ENCODE results near the gene CTNS. TPM values are rescaled to one million over a fixed set of nuclear protein-coding genes. Genes with fewer than 3 reads are reported as not detected.

The CTNS gene
- total RNA-seq, 2 donors from 2014 or later, result 6.6 to 23.3 TPM

GRCh38 chr17:3593384-3593783, 43.2 kb upstream of the CTNS start:
- DNase-seq (ENCODE audit: low spot score) (no peak), ATAC-seq (ENCODE audit: insufficient number of reproducible peaks, low FRiP score, low read depth) (no peak)
- Histone ChIP-seq H3K4me1 (ENCODE audit: control insufficient read depth in 1 of 2, low read depth in 2 of 2) (no peaks in the 10 kb centered on the region), H3K36me3 (peaks cover 10% of the 10 kb centered on the region), H3K4me3 (no peak overlapping the region), H3K27ac (no peak overlapping the region), H3K27me3 (replicated peaks; ENCODE audit: insufficient read depth) (no peaks in the 10 kb centered on the region), H3K9me3 (no peaks in the 10 kb centered on the region)
- TF ChIP-seq CTCF (IDR thresholded peaks at IDR 0.05), result no peak

GRCh38 chr17:3594051-3594800, 42.3 kb upstream of the CTNS start:
- Histone ChIP-seq H3K4me1 (ENCODE audit: control insufficient read depth in 1 of 2, low read depth in 2 of 2) (no peaks in the 10 kb centered on the region), H3K4me3 (no peak overlapping the region), H3K27ac (no peak overlapping the region), H3K36me3 (peaks cover 10% of the 10 kb centered on the region), H3K27me3 (replicated peaks; ENCODE audit: insufficient read depth) (no peaks in the 10 kb centered on the region), H3K9me3 (no peaks in the 10 kb centered on the region)
- ATAC-seq (ENCODE audit: insufficient number of reproducible peaks, low FRiP score, low read depth) (no peak), DNase-seq (ENCODE audit: low spot score) (no peak)
- no peak for TF ChIP-seq CTCF (IDR thresholded peaks at IDR 0.05)

GRCh38 chr17:3594976-3595375, 41.6 kb upstream of the CTNS start:
- H3K27ac ChIP-seq, result no peak overlapping the region
- H3K36me3 ChIP-seq, result peaks cover 10% of the 10 kb centered on the region
- H3K9me3 ChIP-seq, result no peaks in the 10 kb centered on the region
- H3K4me3 ChIP-seq, result no peak overlapping the region
- ATAC-seq (ENCODE audit: insufficient number of reproducible peaks, low FRiP score, low read depth) (no peak), DNase-seq (ENCODE audit: low spot score) (no peak)
- no peaks in the 10 kb centered on the region for H3K27me3 ChIP-seq (replicated peaks; ENCODE audit: insufficient read depth)
- H3K4me1 ChIP-seq (ENCODE audit: control insufficient read depth in 1 of 2, low read depth in 2 of 2), result no peaks in the 10 kb centered on the region
- no peak for TF ChIP-seq CTCF (IDR thresholded peaks at IDR 0.05)

GRCh38 chr17:3596804-3597464, 39.6 kb upstream of the CTNS start:
- H3K4me1 ChIP-seq (ENCODE audit: control insufficient read depth in 1 of 2, low read depth in 2 of 2), result no peaks in the 10 kb centered on the region
- no peaks in the 10 kb centered on the region for H3K9me3 ChIP-seq
- H3K36me3 ChIP-seq, result no peaks in the 10 kb centered on the region
- ATAC-seq (ENCODE audit: insufficient number of reproducible peaks, low FRiP score, low read depth) (no peak), DNase-seq (ENCODE audit: low spot score) (no peak)
- H3K27me3 ChIP-seq (replicated peaks; ENCODE audit: insufficient read depth), result no peaks in the 10 kb centered on the region
- no peak overlapping the region for H3K4me3 ChIP-seq
- TF ChIP-seq CTCF (IDR thresholded peaks at IDR 0.05), result no peak
- no peak overlapping the region for H3K27ac ChIP-seq

GRCh38 chr17:3598078-3598477, 38.5 kb upstream of the CTNS start:
- Histone ChIP-seq H3K9me3 (no peaks in the 10 kb centered on the region), H3K27me3 (replicated peaks; ENCODE audit: insufficient read depth) (no peaks in the 10 kb centered on the region), H3K36me3 (no peaks in the 10 kb centered on the region), H3K4me1 (ENCODE audit: control insufficient read depth in 1 of 2, low read depth in 2 of 2) (no peaks in the 10 kb centered on the region), H3K4me3 (no peak overlapping the region), H3K27ac (no peak overlapping the region)
- ATAC-seq (ENCODE audit: insufficient number of reproducible peaks, low FRiP score, low read depth) (no peak), DNase-seq (ENCODE audit: low spot score) (no peak)
- TF ChIP-seq CTCF (IDR thresholded peaks at IDR 0.05), result no peak

Measured in thoracic aorta (tissue), 2 donors.